HepG2 (cell line): Measurements from ENCODE around the gene PACS2. TPM values are rescaled to one million over a fixed set of nuclear protein-coding genes. Genes with fewer than 3 reads are reported as not detected.

Source experiments
- ATAC-seq: fragments of 200-7000 bp; cut with Tn5 transposase; 3 replicates; pipeline ENCODE4 v1.9.1; 2020; ENCODE audit warnings: mild to moderate bottlenecking, moderate library complexity
- BruUV-seq: library from RNA; stranded (reverse); fragments of 400-500 nt; replicated peaks from 2 replicates; lab custom pipeline; 2021; lab: Mats Ljungman, UMichigan
- CTCF ChIA-PET: fragments of 300-600 bp; formaldehyde crosslinking; extraction: SDS; loops from one replicate; lab custom pipeline; 2021; ENCODE audit warnings: low total read pairs, inconsistent platforms, low intra/inter-chr PET ratio; lab: Yijun Ruan, JAX
- POLR2A ChIA-PET: fragments of 350-600 bp; sonication (Branson Sonifier 250); formaldehyde crosslinking; loops from one replicate; lab custom pipeline; 2020; ENCODE audit warnings: antibody characterized with exemption, inconsistent platforms; lab: Yijun Ruan, JAX
- DNase-seq: peaks from one replicate; pipeline ENCODE4 v3.0.0-alpha.2; 2015; ENCODE audit warnings: low spot score
- FAIRE-seq: peaks from 3 replicates; lab custom pipeline; 2011; peaks lifted over from hg19 to GRCh38; lab: Jason Lieb, UNC
- H2AFZ ChIP-seq: one replicate; pipeline ENCODE4 v1.6.1; 2011; ENCODE audit warnings: low read length, inconsistent platforms
- H3K27ac ChIP-seq: fragments of 300-600 bp; 3 replicates; pipeline ENCODE4 v1.8.0; 2011; ENCODE audit warnings: mixed run types, mild to moderate bottlenecking, mixed read lengths, low read length, inconsistent platforms; ENCODE audit not compliant: insufficient read depth; ENCODE audit errors: extremely low read length
- H3K27me3 ChIP-seq, 2 experiments: fragments of 200-600 bp in 1 of 2; 2 replicates in 1 of 2; 3 replicates in 1 of 2; pipeline versions ENCODE4 v1.6.0 to v1.8.0; 2011; ENCODE audit warnings: low read length in 2 of 2, mild to moderate bottlenecking in 2 of 2, moderate library complexity in 2 of 2, inconsistent platforms in 1 of 2; ENCODE audit not compliant: insufficient read depth in 2 of 2, control insufficient read depth in 1 of 2
- H3K36me3 ChIP-seq, 2 experiments: fragments of 200-600 bp in 1 of 2; replicated peaks in 1 of 2; 2 replicates in 1 of 2; 3 replicates in 1 of 2; pipeline versions ENCODE4 v1.5.1 to v1.8.0; 2011; ENCODE audit warnings: low read length in 2 of 2, inconsistent platforms in 1 of 2; ENCODE audit not compliant: insufficient read depth in 2 of 2, control insufficient read depth in 1 of 2
- H3K4me1 ChIP-seq: 2 replicates; pipeline ENCODE4 v1.5.1; 2012; ENCODE audit warnings: low read length, inconsistent platforms; ENCODE audit not compliant: insufficient read depth
- H3K4me2 ChIP-seq: 2 replicates; pipeline ENCODE4 v1.6.0; 2011; ENCODE audit warnings: low read depth, low read length, inconsistent platforms
- H3K4me3 ChIP-seq, 3 experiments: fragments of 200-600 bp in 1 of 3; sonication (generic), shearing (Covaris generic) in 1 of 3; replicated peaks in 1 of 3; 2 replicates each; pipeline ENCODE4 v1.5.1; 2011 to 2016; ENCODE audit warnings: low read length in 3 of 3, inconsistent platforms in 2 of 3, low read depth in 2 of 3, mild to moderate bottlenecking in 2 of 3, control low read depth in 1 of 3, mixed read lengths in 1 of 3; ENCODE audit not compliant: insufficient read depth in 1 of 3
- H3K79me2 ChIP-seq: one replicate; pipeline ENCODE4 v1.6.1; 2011; ENCODE audit warnings: low read length, inconsistent platforms; ENCODE audit not compliant: insufficient read depth
- H3K9ac ChIP-seq: 2 replicates; pipeline ENCODE4 v1.6.0; 2011; ENCODE audit warnings: mild to moderate bottlenecking, low read depth, low read length, inconsistent platforms; ENCODE audit not compliant: insufficient read depth
- H3K9me3 ChIP-seq: 2 replicates; pipeline ENCODE4 v1.5.1; 2012; ENCODE audit warnings: mild to moderate bottlenecking, low read length
- H4K20me1 ChIP-seq: 2 replicates; pipeline ENCODE4 v1.6.0; 2011; ENCODE audit warnings: inconsistent platforms, mild to moderate bottlenecking, low read length, moderate library complexity; ENCODE audit not compliant: insufficient read depth
- CEBPG ChIP-seq: IDR thresholded peaks from 2 replicates; pipeline ENCODE4 v1.6.1; 2016
- EZH2 ChIP-seq: conservative IDR thresholded peaks from 2 replicates; pipeline ENCODE4 v1.6.1; 2012; ENCODE audit warnings: mild to moderate bottlenecking, low read depth, low read length, moderate library complexity
- SRY ChIP-seq: sonication (generic); formaldehyde crosslinking; IDR thresholded peaks from 2 replicates; pipeline ENCODE4 v1.8.0; 2022; ENCODE audit warnings: mild to moderate bottlenecking, missing genetic modification reagents
- ZMYM3 ChIP-seq: sonication (generic); formaldehyde crosslinking; IDR thresholded peaks from 2 replicates; pipeline ENCODE4 v1.5.1; 2020; ENCODE audit warnings: mild to moderate bottlenecking, missing genetic modification reagents
- ZNF326 ChIP-seq: sonication (generic); formaldehyde crosslinking; IDR thresholded peaks from 2 replicates; pipeline ENCODE4 v1.4.0; 2020; ENCODE audit warnings: missing genetic modification reagents, borderline replicate concordance
- ZNF724P ChIP-seq: sonication (generic); formaldehyde crosslinking; IDR thresholded peaks from 2 replicates; pipeline ENCODE4 v1.8.0; 2022; ENCODE audit warnings: missing genetic modification reagents, borderline replicate concordance
- WGBS: methylation state at CpG from one replicate; pipeline ENCODE4 v1.1.6; 2017; ENCODE audit warnings: low lambda C conversion rate; 5-methylcytosine and 5-hydroxymethylcytosine counted together
- in situ Hi-C: cut with HindIII; loops from 2 replicates; pipeline ENCODE4 v1.10.0; 2017; ENCODE audit warnings: low pct_unique_long_range_greater_than_20kb; ENCODE audit not compliant: extremely low pct_ligation_motif_present
- intact Hi-C: fragments of 100-400 bp; cut with micrococcal nuclease; formaldehyde crosslinking; loops from one replicate; pipeline ENCODE4 v1.10.0; 2022; ENCODE audit not compliant: unreplicated experiment
- polyA plus RNA-seq, 8 experiments: library from polyadenylated mRNA; depleted of rRNA in 3 of 8; stranded (reverse) in 7 of 8; unstranded in 1 of 8; fragments of >200 nt; fragmentation: Illumina TruSeq in 4 of 8; extraction: Trizol in 4 of 8; gene quantifications; 2 replicates each; pipeline versions ENCODE4 v1.2.1 to v1.2.3, GENCODE V29; 2011 to 2016; ENCODE audit warnings: low read depth in 4 of 8, missing spikeins in 1 of 8, mixed read lengths in 1 of 8; ENCODE audit not compliant: insufficient read depth in 1 of 8
- total RNA-seq, 5 experiments: library from RNA; depleted of rRNA; stranded (reverse); fragments of >200 nt; fragmentation: Illumina TruSeq; extraction: Trizol; gene quantifications; 2 replicates each; pipeline ENCODE4 v1.2.3, GENCODE V29; 2016; ENCODE audit warnings: low read depth in 1 of 5
- TF ChIP-seq, protein P1 (sequence below): sonication (generic); formaldehyde crosslinking; IDR thresholded peaks from 2 replicates; pipeline ENCODE4 v1.8.0; 2022; ENCODE audit warnings: low read depth, missing genetic modification reagents

Gene PACS2
- total and polyA plus RNA-seq, 2 of the 13 experiments (the other 11 are each of a cell fraction or from before 2014, with no cell fraction given) = 23.6 to 27.6 TPM

DNA sequence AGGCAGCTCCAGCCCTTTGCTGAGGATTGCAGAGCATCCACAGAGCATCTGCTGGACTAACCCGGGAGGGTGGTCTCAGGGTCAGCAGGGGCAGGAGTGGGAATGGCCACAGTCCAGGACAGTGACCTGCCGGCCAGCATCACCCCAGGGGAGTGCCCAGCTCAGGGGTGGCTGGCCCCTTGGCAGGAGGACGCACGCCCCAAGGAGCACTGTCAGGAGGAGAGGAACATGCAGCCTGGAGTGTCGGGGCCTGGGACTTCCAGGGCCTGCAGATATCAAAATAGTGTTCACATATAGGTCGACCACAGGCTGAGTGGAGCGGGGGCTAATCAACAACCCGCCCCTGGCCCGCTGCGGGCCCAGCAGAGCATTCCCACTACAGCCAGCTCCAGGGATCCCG is 50.6 kb downstream of the PACS2 start (continued):
- TF ChIP-seq, protein P1, sequence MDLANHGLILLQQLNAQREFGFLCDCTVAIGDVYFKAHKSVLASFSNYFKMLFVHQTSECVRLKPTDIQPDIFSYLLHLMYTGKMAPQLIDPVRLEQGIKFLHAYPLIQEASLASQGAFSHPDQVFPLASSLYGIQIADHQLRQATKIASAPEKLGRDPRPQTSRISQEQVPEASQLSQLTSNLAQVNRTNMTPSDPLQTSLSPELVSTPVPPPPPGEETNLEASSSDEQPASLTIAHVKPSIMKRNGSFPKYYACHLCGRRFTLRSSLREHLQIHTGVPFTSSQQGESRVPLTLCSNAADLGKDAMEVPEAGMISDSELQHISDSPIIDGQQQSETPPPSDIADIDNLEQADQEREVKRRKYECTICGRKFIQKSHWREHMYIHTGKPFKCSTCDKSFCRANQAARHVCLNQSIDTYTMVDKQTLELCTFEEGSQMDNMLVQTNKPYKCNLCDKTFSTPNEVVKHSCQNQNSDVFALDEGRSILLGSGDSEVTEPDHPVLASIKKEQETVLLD (CRISPR knock-in tag) = no peak
- TF ChIP-seq ZMYM3 (CRISPR knock-in tag) (no peak), SRY (no peak), EZH2 (no peak), ZNF326 (CRISPR knock-in tag) (no peak)

DNA sequence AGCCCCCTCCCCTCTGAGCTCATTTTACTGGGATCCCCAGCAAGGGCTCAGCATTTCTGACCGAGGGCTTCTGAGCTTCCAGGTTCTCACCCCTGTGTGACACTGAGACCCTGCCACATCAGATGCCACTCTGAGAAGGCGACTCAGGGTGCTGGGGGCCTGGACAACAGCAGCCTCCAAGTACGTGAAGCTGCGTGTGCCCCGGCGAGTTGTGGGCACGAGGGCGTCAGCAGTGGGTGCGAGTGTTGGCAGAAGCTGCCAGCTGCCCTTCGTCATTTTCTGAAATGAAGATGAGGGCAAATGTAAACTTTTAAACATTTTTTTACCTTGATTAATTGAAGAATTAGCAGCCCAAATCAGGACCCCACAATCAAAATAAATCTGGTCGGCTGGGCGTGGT is 51.1 kb downstream of the PACS2 start:
- Histone ChIP-seq H3K79me2 (no peaks in the 10 kb centered on the region), H3K4me3 (no peak overlapping the region)

More for the DNA sequence above, 51.1 kb downstream of the PACS2 start:
- in situ Hi-C loops = no loop called here
- no peaks in the 10 kb centered on the region for H3K27me3 ChIP-seq
- H2AFZ ChIP-seq = no peak overlapping the region
- no peak overlapping the region for H3K27ac ChIP-seq
- no peaks in the 10 kb centered on the region; a peak in 1 of 5 replicates for H3K36me3 ChIP-seq
- no peak for DNase-seq
- no peak overlapping the region for H3K4me2 ChIP-seq
- no peaks in the 10 kb centered on the region for H3K9me3 ChIP-seq
- POLR2A ChIA-PET = no interaction called here
- BruUV-seq = no TSS peak
- FAIRE-seq = no peak
- H4K20me1 ChIP-seq = no peaks in the 10 kb centered on the region
- no peak for TF ChIP-seq CEBPG
- TF ChIP-seq ZNF724P (CRISPR knock-in tag) = no peak
- TF ChIP-seq, all 625 proteins: peak for 0
- H3K9ac ChIP-seq = no peak overlapping the region
- CTCF ChIA-PET = no interaction called here
- no peak for ATAC-seq
- WGBS = 94% methylated on average over 11 of the region's 12 CpGs
- intact Hi-C loops = no loop called here
- H3K4me1 ChIP-seq = no peaks in the 10 kb centered on the region
